K562 (cell line): ENCODE results near the gene BICC1. TPM values are rescaled to one million over a fixed set of nuclear protein-coding genes. Genes with fewer than 3 reads are reported as not detected.
A peak's percentile ranks its signal among the peaks of the same experiment; 100 is the strongest.

Experiments
- ATAC-seq: fragments of 200-7000 bp; cut with Tn5 transposase; 3 replicates; pipeline ENCODE4 v1.9.1; 2020; ENCODE audit warnings: moderate library complexity
- BruUV-seq: library from RNA; stranded (reverse); fragments of 400-500 nt; replicated peaks from 2 replicates; lab custom pipeline; 2021; lab: Mats Ljungman, UMichigan
- CTCF ChIA-PET: fragments of 300-600 bp; formaldehyde crosslinking; extraction: SDS; loops from one replicate; lab custom pipeline; 2021; ENCODE audit warnings: low intra/inter-chr PET ratio; lab: Yijun Ruan, JAX
- POLR2A ChIA-PET: fragments of 300-600, 350-650 bp; sonication (Branson Sonifier 250); formaldehyde crosslinking; extraction: SDS; loops from one replicate; lab custom pipeline; 2021; ENCODE audit warnings: antibody characterized with exemption, inconsistent platforms; lab: Yijun Ruan, JAX
- DNase-seq, 4 experiments: peaks; one replicate each; pipeline versions ENCODE4 v3.0.0 to v3.0.0-alpha.2; 2011 to 2018; ENCODE audit warnings: low spot score in 3 of 4, mixed read lengths in 3 of 4; ENCODE audit errors: extremely low read depth in 1 of 4
- FAIRE-seq: peaks from 2 replicates; lab custom pipeline; 2011; peaks lifted over from hg19 to GRCh38; lab: Jason Lieb, UNC
- H2AFZ ChIP-seq: 2 replicates; pipeline ENCODE4 v1.6.0; 2011; ENCODE audit warnings: low read depth, low read length, control low read depth, inconsistent platforms
- H3K27ac ChIP-seq: fragments of 200-600 bp; 3 replicates; pipeline ENCODE4 v1.8.0; 2011; ENCODE audit warnings: low read depth, mild to moderate bottlenecking, control low read depth, inconsistent platforms, low read length, moderate library complexity, mixed read lengths; ENCODE audit errors: extremely low read depth
- H3K27me3 ChIP-seq, 2 experiments: fragments of 300-600 bp in 1 of 2; 2 replicates in 1 of 2; 3 replicates in 1 of 2; pipeline versions ENCODE4 v1.6.0 to v1.8.0; 2011; ENCODE audit warnings: inconsistent platforms in 2 of 2, low read length in 2 of 2, mild to moderate bottlenecking in 1 of 2, mixed read lengths in 1 of 2, moderate library complexity in 1 of 2; ENCODE audit not compliant: control insufficient read depth in 2 of 2, insufficient read depth in 2 of 2
- H3K36me3 ChIP-seq: fragments of 300-600 bp; 3 replicates; pipeline ENCODE4 v1.8.0; 2011; ENCODE audit warnings: mild to moderate bottlenecking, low read length, inconsistent platforms; ENCODE audit not compliant: control insufficient read depth, insufficient read depth
- H3K4me1 ChIP-seq, 2 experiments: fragments of 200-600 bp in 1 of 2; replicated peaks in 1 of 2; 2 replicates in 1 of 2; 3 replicates in 1 of 2; pipeline versions ENCODE4 v1.5.1 to v1.8.0; 2011; ENCODE audit warnings: inconsistent platforms in 2 of 2, low read length in 2 of 2, mild to moderate bottlenecking in 1 of 2, mixed read lengths in 1 of 2, moderate library complexity in 1 of 2; ENCODE audit not compliant: control insufficient read depth in 2 of 2, insufficient read depth in 2 of 2
- H3K4me2 ChIP-seq: 2 replicates; pipeline ENCODE4 v1.6.1; 2011; ENCODE audit warnings: low read length, control low read depth, inconsistent platforms, mixed read lengths; ENCODE audit not compliant: insufficient read depth
- H3K4me3 ChIP-seq: fragments of 200-600 bp; sonication (generic), shearing (Covaris generic); 2 replicates; pipeline ENCODE4 v1.5.1; 2016; ENCODE audit warnings: control low read depth, inconsistent platforms
- H3K79me2 ChIP-seq: fragments of 200-600 bp; 3 replicates; pipeline ENCODE4 v1.8.0; 2011; ENCODE audit warnings: low read length, inconsistent platforms; ENCODE audit not compliant: control insufficient read depth, insufficient read depth
- H3K9ac ChIP-seq, 2 experiments: 2 replicates each; pipeline versions ENCODE4 v1.6.0 to v1.6.1; 2011; ENCODE audit warnings: low read depth in 2 of 2, low read length in 2 of 2, control low read depth in 1 of 2, inconsistent platforms in 1 of 2, mild to moderate bottlenecking in 1 of 2, mixed read lengths in 1 of 2; ENCODE audit not compliant: insufficient read depth in 1 of 2
- H3K9me1 ChIP-seq: one replicate; pipeline ENCODE4 v1.6.0; 2011; ENCODE audit warnings: inconsistent platforms, mild to moderate bottlenecking, low read length, moderate library complexity; ENCODE audit not compliant: control insufficient read depth, insufficient read depth
- H3K9me3 ChIP-seq: replicated peaks from 2 replicates; pipeline ENCODE4 v1.5.1; 2011; ENCODE audit warnings: low read depth, low read length, inconsistent platforms; ENCODE audit not compliant: control insufficient read depth, insufficient read depth
- H4K20me1 ChIP-seq: replicated peaks from 2 replicates; pipeline ENCODE4 v1.6.1; 2011; ENCODE audit warnings: low read length, inconsistent platforms, mixed read lengths; ENCODE audit not compliant: control insufficient read depth, insufficient read depth
- C11orf30 ChIP-seq: fragments of 450-650 bp; IDR thresholded peaks from 2 replicates; pipeline ENCODE4 v1.6.1; 2016; ENCODE audit warnings: low read depth, mild to moderate bottlenecking
- CC2D1A ChIP-seq: fragments of 450-650 bp; IDR thresholded peaks from 2 replicates; pipeline ENCODE4 v1.6.1; 2017; ENCODE audit warnings: mild to moderate bottlenecking
- IRF2 ChIP-seq: sonication (generic); formaldehyde crosslinking; IDR thresholded peaks from 2 replicates; pipeline ENCODE4 v1.8.1; 2022; ENCODE audit warnings: mild to moderate bottlenecking, missing genetic modification reagents
- MAFF ChIP-seq: IDR thresholded peaks from 2 replicates; pipeline ENCODE4 v1.6.1; 2012; ENCODE audit warnings: low read length, improper control_type of control experiment
- MAFG ChIP-seq: fragments of 450-650 bp; conservative IDR thresholded peaks from 2 replicates; pipeline ENCODE4 v1.6.1; 2016; ENCODE audit warnings: missing genetic modification characterization, missing compliant biosample characterization
- MXI1 ChIP-seq: IDR thresholded peaks from 2 replicates; pipeline ENCODE4 v1.6.1; 2011; ENCODE audit warnings: low read depth, mild to moderate bottlenecking, improper control_type of control experiment, low read length
- ZC3H11A ChIP-seq: IDR thresholded peaks from 2 replicates; pipeline ENCODE4 v1.6.1; 2012; ENCODE audit warnings: low read depth, low read length, improper control_type of control experiment
- ZNF316 ChIP-seq: fragments of 450-650 bp; IDR thresholded peaks from 2 replicates; pipeline ENCODE4 v1.6.1; 2016
- WGBS: fragments of 100-300 bp; shearing (Covaris generic); methylation state at CpG from one replicate; pipeline ENCODE4 v1.1.6; 2016; ENCODE audit warnings: low coverage, mixed read lengths; ENCODE audit not compliant: insufficient coverage; ENCODE audit errors: missing lambda C conversion rate; 5-methylcytosine and 5-hydroxymethylcytosine counted together
- in situ Hi-C: fragments of 300-500 bp; cut with MboI; formaldehyde crosslinking; loops from 4 replicates; pipeline ENCODE4 v1.15.0; 2018; ENCODE audit warnings: inconsistent platforms, mixed read lengths
- intact Hi-C: fragments of 100-400 bp; cut with micrococcal nuclease; formaldehyde crosslinking; loops from 2 replicates; pipeline ENCODE4 v1.14.2; 2022
- polyA plus RNA-seq, 8 experiments: library from polyadenylated mRNA; depleted of rRNA in 4 of 8; stranded (reverse) in 5 of 8; unstranded in 3 of 8; fragments of >200 nt; fragmentation: Nextera tagmentation in 2 of 8; fragmentation: Illumina TruSeq in 1 of 8; extraction: Ambion mirVana in 2 of 8; extraction: Trizol in 1 of 8; gene quantifications; 2 replicates each; pipeline versions ENCODE4 v1.2.1 to v1.2.3, GENCODE V29; 2011 to 2014; ENCODE audit warnings: inconsistent platforms in 1 of 8, missing spikeins in 1 of 8
- total RNA-seq, 7 experiments: library from RNA; depleted of rRNA in 6 of 7; stranded (reverse); fragments of >200 nt in 6 of 7; fragmentation: Illumina TruSeq in 2 of 7; extraction: Trizol in 2 of 7; gene quantifications; 2 replicates each; pipeline versions ENCODE4 v1.2.1 to v1.2.3, GENCODE V29; 2011 to 2021; ENCODE audit warnings: low replicate concordance in 1 of 7

Gene BICC1
- total and polyA plus RNA-seq, 9 of the 15 experiments (the other 6 are each of a cell fraction or from before 2014, with no cell fraction given) = not detected

GRCh38 chr10:58873161-58873560, 360.5 kb downstream of the BICC1 start:
- no peak overlapping the region for H3K9ac ChIP-seq
- H3K4me2 ChIP-seq = no peak overlapping the region
- H2AFZ ChIP-seq = no peak overlapping the region
- H3K79me2 ChIP-seq = no peaks in the 10 kb centered on the region
- intact Hi-C loops = no loop called here
- TF ChIP-seq C11orf30 = peak; percentile 34; the same call in 1 of the 2 replicates
- TF ChIP-seq MAFG (tag) = peak; percentile 27; the same call in 1 of the 2 replicates
- peak; percentile 62 for TF ChIP-seq ZNF316
- TF ChIP-seq CC2D1A = no peak
- TF ChIP-seq MXI1 = no peak
- TF ChIP-seq MAFF = peak; percentile 28; the same call in 1 of the 2 replicates
- no peak for TF ChIP-seq IRF2
- TF ChIP-seq ZC3H11A = no peak
- TF ChIP-seq, all 486 proteins: peak for 4
- no peak overlapping the region for H3K27ac ChIP-seq
- ATAC-seq = no peak
- DNase-seq = no peak
- no peaks in the 10 kb centered on the region for H3K27me3 ChIP-seq
- ChIA-PET CTCF (no interaction called here), POLR2A (no interaction called here)
- no peaks in the 10 kb centered on the region for H3K36me3 ChIP-seq
- WGBS = 3% methylated on average over 2 of the region's 2 CpGs
- H3K4me3 ChIP-seq = no peak overlapping the region
- in situ Hi-C loops = no loop called here
- no TSS peak for BruUV-seq
- no peak for FAIRE-seq
- H3K9me1 ChIP-seq = no peaks in the 10 kb centered on the region
- H3K9me3 ChIP-seq = no peaks in the 10 kb centered on the region
- H3K4me1 ChIP-seq = no peaks in the 10 kb centered on the region
- no peaks in the 10 kb centered on the region for H4K20me1 ChIP-seq

Other genes starting within 250 kb of the BICC1 start
- 2.5 and 2.6 TPM in 2 replicates for gene IPMK, start 245.0 kb upstream of the BICC1 start, total RNA-seq (2014; rRNA removed)
- gene IPMK, start 245.0 kb upstream of the BICC1 start, total RNA-seq (2014; rRNA removed; fragmentation: Illumina TruSeq; extraction: Trizol) = 4.2 and 4.9 TPM in 2 replicates
- gene IPMK, start 245.0 kb upstream of the BICC1 start, total RNA-seq (2015; rRNA removed; fragmentation: Illumina TruSeq; extraction: Trizol) = 4.4 and 4.8 TPM in 2 replicates
- gene IPMK, start 245.0 kb upstream of the BICC1 start, total RNA-seq (2021) = 3.5 and 3.6 TPM in 2 replicates
- 1.7 and 2.7 TPM in 2 replicates for gene IPMK, start 245.0 kb upstream of the BICC1 start, polyA plus RNA-seq (2011; rRNA removed)
- 2.6 and 2.8 TPM in 2 replicates for gene IPMK, start 245.0 kb upstream of the BICC1 start, polyA plus RNA-seq (2014; fragmentation: Illumina TruSeq; extraction: Trizol)
- 1 to 10 TPM in 1 of 2 experiments, under 1 TPM in 1; 0.98 to 1.6 TPM for gene IPMK, start 245.0 kb upstream of the BICC1 start, polyA plus RNA-seq (2014; fragmentation: Nextera tagmentation; extraction: Ambion mirVana)
- 1.4 and 1.6 TPM in 2 replicates for gene IPMK, start 245.0 kb upstream of the BICC1 start, polyA plus RNA-seq (2014; rRNA removed)
- gene CISD1, start 243.7 kb upstream of the BICC1 start, total RNA-seq (2014; rRNA removed) = 35.8 and 42.3 TPM in 2 replicates
- gene CISD1, start 243.7 kb upstream of the BICC1 start, total RNA-seq (2014; rRNA removed; fragmentation: Illumina TruSeq; extraction: Trizol) = 118 and 129 TPM in 2 replicates
- 115 and 129 TPM in 2 replicates for gene CISD1, start 243.7 kb upstream of the BICC1 start, total RNA-seq (2015; rRNA removed; fragmentation: Illumina TruSeq; extraction: Trizol)
- gene CISD1, start 243.7 kb upstream of the BICC1 start, total RNA-seq (2021) = 82.7 and 97.1 TPM in 2 replicates
- 108 and 156 TPM in 2 replicates for gene CISD1, start 243.7 kb upstream of the BICC1 start, polyA plus RNA-seq (2011; rRNA removed)
- 102 and 115 TPM in 2 replicates for gene CISD1, start 243.7 kb upstream of the BICC1 start, polyA plus RNA-seq (2014; fragmentation: Illumina TruSeq; extraction: Trizol)
- 100 to 1,000 TPM; 308 to 342 TPM for gene CISD1, start 243.7 kb upstream of the BICC1 start, polyA plus RNA-seq (2014; fragmentation: Nextera tagmentation; extraction: Ambion mirVana)
- 68.1 and 71.0 TPM in 2 replicates for gene CISD1, start 243.7 kb upstream of the BICC1 start, polyA plus RNA-seq (2014; rRNA removed)
- gene UBE2D1, start 177.9 kb upstream of the BICC1 start, total RNA-seq (2014; rRNA removed) = 5.3 and 6.2 TPM in 2 replicates
- 15.8 and 18.3 TPM in 2 replicates for gene UBE2D1, start 177.9 kb upstream of the BICC1 start, total RNA-seq (2014; rRNA removed; fragmentation: Illumina TruSeq; extraction: Trizol)
- 16.6 and 17.8 TPM in 2 replicates for gene UBE2D1, start 177.9 kb upstream of the BICC1 start, total RNA-seq (2015; rRNA removed; fragmentation: Illumina TruSeq; extraction: Trizol)
- gene UBE2D1, start 177.9 kb upstream of the BICC1 start, total RNA-seq (2021) = 12.3 and 13.8 TPM in 2 replicates
- gene UBE2D1, start 177.9 kb upstream of the BICC1 start, polyA plus RNA-seq (2011; rRNA removed) = 18.9 and 24.4 TPM in 2 replicates
- 9.9 and 13.5 TPM in 2 replicates for gene UBE2D1, start 177.9 kb upstream of the BICC1 start, polyA plus RNA-seq (2014; fragmentation: Illumina TruSeq; extraction: Trizol)
- 1 to 10 TPM; 4.1 to 6.4 TPM for gene UBE2D1, start 177.9 kb upstream of the BICC1 start, polyA plus RNA-seq (2014; fragmentation: Nextera tagmentation; extraction: Ambion mirVana)
- gene UBE2D1, start 177.9 kb upstream of the BICC1 start, polyA plus RNA-seq (2014; rRNA removed) = 7.9 and 9.0 TPM in 2 replicates
- gene TFAM, start 127.5 kb upstream of the BICC1 start, total RNA-seq (2014; rRNA removed) = 130 and 174 TPM in 2 replicates
- gene TFAM, start 127.5 kb upstream of the BICC1 start, total RNA-seq (2014; rRNA removed; fragmentation: Illumina TruSeq; extraction: Trizol) = 170 and 211 TPM in 2 replicates
- 153 and 155 TPM in 2 replicates for gene TFAM, start 127.5 kb upstream of the BICC1 start, total RNA-seq (2015; rRNA removed; fragmentation: Illumina TruSeq; extraction: Trizol)
- gene TFAM, start 127.5 kb upstream of the BICC1 start, total RNA-seq (2021) = 161 and 163 TPM in 2 replicates
- gene TFAM, start 127.5 kb upstream of the BICC1 start, polyA plus RNA-seq (2011; rRNA removed) = 53.7 and 74.3 TPM in 2 replicates
- gene TFAM, start 127.5 kb upstream of the BICC1 start, polyA plus RNA-seq (2014; fragmentation: Illumina TruSeq; extraction: Trizol) = 139 and 142 TPM in 2 replicates
- gene TFAM, start 127.5 kb upstream of the BICC1 start, polyA plus RNA-seq (2014; fragmentation: Nextera tagmentation; extraction: Ambion mirVana) = 100 to 1,000 TPM; 175 to 227 TPM
- gene TFAM, start 127.5 kb upstream of the BICC1 start, polyA plus RNA-seq (2014; rRNA removed) = 100 and 105 TPM in 2 replicates